Brain microvascular endothelial cell (primary cell): ENCODE data around the gene C11orf58.

Experiments
- DNase-seq: peaks from one replicate; pipeline ENCODE4 v3.0.0-alpha.2; 2020
- H3K27ac ChIP-seq: fragments of 250-450 bp; sonication (Bioruptor Pico); 2 replicates; pipeline ENCODE4 v1.5.1; 2020; ENCODE audit warnings: mild to moderate bottlenecking, moderate library complexity
- H3K27me3 ChIP-seq: fragments of 250-450 bp; sonication (Bioruptor Pico); replicated peaks from 2 replicates; pipeline ENCODE4 v1.5.1; 2020; ENCODE audit warnings: mild to moderate bottlenecking
- H3K36me3 ChIP-seq: fragments of 250-450 bp; sonication (Bioruptor Pico); replicated peaks from 2 replicates; pipeline ENCODE4 v1.5.1; 2020; ENCODE audit warnings: mild to moderate bottlenecking
- H3K4me3 ChIP-seq: 2 replicates; pipeline ENCODE4 v1.5.1; 2011; ENCODE audit warnings: low read depth, mild to moderate bottlenecking, control low read depth, low read length, moderate library complexity
- CTCF ChIP-seq: IDR thresholded peaks from 2 replicates; pipeline ENCODE4 v1.5.1; 2011; ENCODE audit warnings: low read depth, mild to moderate bottlenecking, moderate library complexity, low read length, control low read depth, inconsistent platforms; ENCODE audit errors: missing control alignments
- in situ Hi-C: cut with HindIII; loops from 2 replicates; pipeline ENCODE4 v1.10.0; 2017; ENCODE audit warnings: low sequenced_read_pairs, low pct_ligation_motif_present

C11orf58 gene

GRCh38 chr11:16779436-16779835, 41.0 kb downstream of the C11orf58 start:
- Histone ChIP-seq H3K36me3 (no peaks in the 10 kb centered on the region), H3K27ac (no peak overlapping the region), H3K27me3 (no peaks in the 10 kb centered on the region), H3K4me3 (no peak overlapping the region)
- TF ChIP-seq CTCF: no peak
- DNase-seq: no peak
- in situ Hi-C loops: no loop called here

GRCh38 chr11:16780146-16780545, 41.7 kb downstream of the C11orf58 start:
- no peak overlapping the region for H3K4me3 ChIP-seq
- H3K36me3 ChIP-seq: no peaks in the 10 kb centered on the region
- TF ChIP-seq CTCF: no peak
- no peaks in the 10 kb centered on the region for H3K27me3 ChIP-seq
- in situ Hi-C loops: no loop called here
- no peak for DNase-seq
- H3K27ac ChIP-seq: no peak overlapping the region

- DNase-seq: no peak
- TF ChIP-seq CTCF: no peak
- no peak overlapping the region for H3K27ac ChIP-seq
- H3K36me3 ChIP-seq: no peaks in the 10 kb centered on the region
- H3K27me3 ChIP-seq: no peaks in the 10 kb centered on the region
- in situ Hi-C loops: no loop called here
- H3K4me3 ChIP-seq: no peak overlapping the region
Observed at GRCh38 chr11:16780698-16781550, 42.5 kb downstream of the C11orf58 start.

DNA sequence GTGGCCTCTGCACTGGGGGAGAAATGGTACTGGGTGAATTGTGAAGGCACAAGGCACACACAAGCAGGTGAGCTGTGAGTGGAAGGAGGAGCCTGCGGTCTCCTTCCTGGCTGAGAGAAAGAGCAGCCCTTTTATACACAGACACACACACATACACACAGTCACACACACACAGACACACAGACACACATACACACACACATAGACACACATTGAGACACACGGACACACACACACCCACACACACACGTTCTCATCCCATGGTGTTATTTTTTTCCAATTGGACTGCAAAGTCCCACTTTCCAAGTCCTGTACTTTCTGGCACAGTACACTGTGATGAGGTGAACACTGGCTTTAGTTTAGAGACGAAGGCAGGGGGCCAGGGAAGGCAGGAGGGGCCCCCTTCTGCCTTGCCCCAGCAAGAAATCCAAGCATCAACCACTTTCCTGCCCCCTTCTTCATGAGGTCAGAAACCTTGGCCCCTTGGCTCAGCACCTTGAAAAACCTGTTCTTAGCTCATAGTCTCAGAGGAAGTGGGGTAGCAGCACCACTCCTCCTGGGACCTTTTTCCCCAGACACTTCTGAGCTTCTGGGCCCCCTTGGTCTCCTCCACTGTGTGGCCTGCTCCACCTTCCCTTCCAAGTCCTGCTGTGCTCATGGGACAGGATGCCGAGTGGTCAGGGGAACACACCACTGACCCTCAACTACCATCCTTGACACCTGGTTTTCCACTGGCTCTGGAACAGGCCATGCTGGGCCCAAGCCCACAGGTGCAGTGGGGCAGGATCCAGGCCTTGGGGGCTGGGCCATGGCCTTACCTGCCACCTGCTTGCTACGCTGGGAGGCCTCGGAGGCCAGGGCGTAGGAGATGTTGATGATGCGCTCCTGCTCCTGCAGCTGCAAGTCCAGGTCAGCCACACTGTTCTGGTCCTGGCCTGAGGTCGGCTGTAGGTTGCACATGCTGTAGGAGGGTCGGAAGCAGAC, 43.8 kb downstream of the C11orf58 start:
- in situ Hi-C loops: no loop called here
- no peak for DNase-seq
- Histone ChIP-seq H3K36me3 (no peaks in the 10 kb centered on the region), H3K4me3 (no peak overlapping the region), H3K27me3 (no peaks in the 10 kb centered on the region), H3K27ac (no peak overlapping the region)
- TF ChIP-seq CTCF: no peak

- Histone ChIP-seq H3K36me3 (no peaks in the 10 kb centered on the region), H3K27ac (no peak overlapping the region), H3K4me3 (no peak overlapping the region), H3K27me3 (no peaks in the 10 kb centered on the region)
- no peak for TF ChIP-seq CTCF
- in situ Hi-C loops: no loop called here
- no peak for DNase-seq
Observed at GRCh38 chr11:16783321-16783801, 44.9 kb downstream of the C11orf58 start.
